Lung (tissue), 12 donors: Measurements from ENCODE around the gene CDH23. TPM values are rescaled to one million over a fixed set of nuclear protein-coding genes. Genes with fewer than 3 reads are reported as not detected.

Experiments
- ATAC-seq: fragments of 200-7000 bp; cut with Tn5 transposase; one replicate; pipeline ENCODE4 v1.9.1; 2020; ENCODE audit warnings: moderate number of reproducible peaks; ENCODE audit not compliant: insufficient read depth, low FRiP score
- DNase-seq, 3 donors: peaks; one replicate each; pipeline ENCODE4 v3.0.0-alpha.2; 2013 to 2017
- H3K27ac ChIP-seq, 2 donors: one replicate each; pipeline ENCODE4 v1.5.1; 2013; ENCODE audit warnings: mild to moderate bottlenecking in 2 of 2, moderate library complexity in 2 of 2, control low read depth in 1 of 2, inconsistent platforms in 1 of 2, low read depth in 1 of 2, low read length in 1 of 2
- H3K27me3 ChIP-seq, 3 donors: one replicate each; pipeline ENCODE4 v1.5.1; 2013; ENCODE audit warnings: low read length in 2 of 3; ENCODE audit not compliant: control insufficient read depth in 3 of 3, insufficient read depth in 3 of 3
- H3K36me3 ChIP-seq, 4 donors: one replicate each; pipeline ENCODE4 v1.5.1; 2013; ENCODE audit warnings: low read length in 4 of 4, mild to moderate bottlenecking in 1 of 4, moderate library complexity in 1 of 4; ENCODE audit not compliant: control insufficient read depth in 4 of 4, insufficient read depth in 4 of 4
- H3K4me1 ChIP-seq, 5 donors: one replicate each; pipeline ENCODE4 v1.5.1; 2013; ENCODE audit warnings: low read length in 5 of 5, mild to moderate bottlenecking in 2 of 5, moderate library complexity in 1 of 5; ENCODE audit not compliant: control insufficient read depth in 5 of 5, insufficient read depth in 5 of 5
- H3K4me3 ChIP-seq: one replicate; pipeline ENCODE4 v1.5.1; 2013; ENCODE audit warnings: mild to moderate bottlenecking, control low read depth, moderate library complexity
- H3K9ac ChIP-seq, 2 donors: one replicate each; pipeline ENCODE4 v1.5.1; 2013; ENCODE audit warnings: low read length in 2 of 2, control low read depth in 1 of 2; ENCODE audit not compliant: insufficient read depth in 1 of 2
- H3K9me3 ChIP-seq, 4 donors: one replicate each; pipeline ENCODE4 v1.5.1; 2013; ENCODE audit warnings: low read length in 3 of 4, mild to moderate bottlenecking in 1 of 4, moderate library complexity in 1 of 4; ENCODE audit not compliant: control insufficient read depth in 4 of 4, insufficient read depth in 3 of 4
- CTCF ChIP-seq: IDR thresholded peaks from 2 replicates; pipeline ENCODE4 v1.5.1; 2012; ENCODE audit warnings: mild to moderate bottlenecking; ENCODE audit errors: control extremely low read depth, extremely low read depth
- WGBS, 2 donors: extraction: QIAGEN DNeasy Blood & Tissue Kit; methylation state at CpG; one replicate each; pipeline ENCODE4 v1.1.7; 2013; 5-methylcytosine and 5-hydroxymethylcytosine counted together
- polyA plus RNA-seq, 2 donors: library from polyadenylated mRNA; stranded (reverse); fragments of 200-250 nt; gene quantifications; one replicate each; pipeline ENCODE4 v1.2.1, GENCODE V29; 2013
- total RNA-seq, 2 donors: library from RNA; depleted of rRNA in 1 of 2; stranded (reverse); fragments of >200 nt in 1 of 2; gene quantifications; one replicate each; pipeline ENCODE4 v1.2.1, GENCODE V29; 2014 to 2021
- donor health status: control.
- donor health status: control.
- donor health status: Bipolar disorder and iron deficiency.
- donor health status: healthy.
- donor health status: DM: yes; HTN: yes; CAD: no.

CDH23 gene
- total and polyA plus RNA-seq, 4 donors, result 4.5 to 29.5 (median 6.0) TPM

- no peak for ATAC-seq
- Histone ChIP-seq H3K27ac (no peak overlapping the region), H3K27me3 (no peaks in the 10 kb centered on the region), H3K4me3 (no peak overlapping the region), H3K9ac (no peak overlapping the region), H3K4me1 (peaks cover 0 to 11% (median 4%) of the 10 kb centered on the region in 5 donors), H3K9me3 (no peaks in the 10 kb centered on the region), H3K36me3 (no peaks in the 10 kb centered on the region)
- WGBS, 2 donors, result 88 to 90% methylated on average over 11 of the region's 11 CpGs
- no peak for DNase-seq
- no peak for TF ChIP-seq CTCF
These were observed 306.9 kb downstream of the CDH23 start for GRCh38 chr10:71703577-71703976.

DNA sequence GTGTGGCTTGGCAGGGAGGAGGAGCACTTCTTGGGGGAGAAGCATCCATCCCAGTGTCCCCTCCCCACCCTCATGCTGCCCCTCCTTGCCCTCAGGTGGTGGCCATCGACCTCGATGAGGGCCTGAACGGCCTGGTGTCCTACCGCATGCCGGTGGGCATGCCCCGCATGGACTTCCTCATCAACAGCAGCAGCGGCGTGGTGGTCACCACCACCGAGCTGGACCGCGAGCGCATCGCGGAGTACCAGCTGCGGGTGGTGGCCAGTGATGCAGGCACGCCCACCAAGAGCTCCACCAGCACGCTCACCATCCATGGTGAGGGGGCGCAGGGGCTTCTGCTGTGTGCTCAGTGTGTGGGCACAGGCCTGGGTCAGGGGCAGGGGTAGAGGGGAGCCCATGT lies 308.1 kb downstream of the CDH23 start:
- no peak for TF ChIP-seq CTCF
- DNase-seq (no peak), ATAC-seq (no peak)
- Histone ChIP-seq H3K4me1 (peaks cover 0 to 11% (median 4%) of the 10 kb centered on the region in 5 donors), H3K4me3 (no peak overlapping the region), H3K36me3 (no peaks in the 10 kb centered on the region), H3K27me3 (peaks cover 0 to 4% (median 0%) of the 10 kb centered on the region in 3 donors), H3K27ac (no peak overlapping the region), H3K9ac (no peak overlapping the region), H3K9me3 (no peaks in the 10 kb centered on the region)
- WGBS, 2 donors, result 95 to 96% methylated on average over 18 of the region's 18 CpGs

- 72 to 88% methylated on average over 2 of the region's 2 CpGs for WGBS, 2 donors
- no peak for TF ChIP-seq CTCF
These were observed 308.9 kb downstream of the CDH23 start for GRCh38 chr10:71705582-71705981.

More at GRCh38 chr10:71705582-71705981, 308.9 kb downstream of the CDH23 start:
- ATAC-seq, result no peak
- no peak for DNase-seq
- H3K9ac ChIP-seq, result no peak overlapping the region
- H3K27me3 ChIP-seq, result peaks cover 0 to 4% (median 0%) of the 10 kb centered on the region in 3 donors
- no peaks in the 10 kb centered on the region for H3K36me3 ChIP-seq
- peaks cover 0 to 8% (median 4%) of the 10 kb centered on the region in 5 donors for H3K4me1 ChIP-seq
- H3K27ac ChIP-seq, result no peak overlapping the region
- H3K9me3 ChIP-seq, result no peaks in the 10 kb centered on the region
- no peak overlapping the region for H3K4me3 ChIP-seq
